OCI-M1 (cell line): ENCODE data around the gene OR5K1.

Experiments
- DNase-seq: peaks from one replicate; lab custom pipeline; 2025; lab: John Stamatoyannopoulos, UW

The OR5K1 gene

GRCh38 chr3:98462901-98463300, at the start of gene OR5K1:
TSS of gene OR5K1 (plus strand) at chr3:98463201. CDS start at chr3:98469577, 6,376 bp downstream.
- no peak for DNase-seq

DNA sequence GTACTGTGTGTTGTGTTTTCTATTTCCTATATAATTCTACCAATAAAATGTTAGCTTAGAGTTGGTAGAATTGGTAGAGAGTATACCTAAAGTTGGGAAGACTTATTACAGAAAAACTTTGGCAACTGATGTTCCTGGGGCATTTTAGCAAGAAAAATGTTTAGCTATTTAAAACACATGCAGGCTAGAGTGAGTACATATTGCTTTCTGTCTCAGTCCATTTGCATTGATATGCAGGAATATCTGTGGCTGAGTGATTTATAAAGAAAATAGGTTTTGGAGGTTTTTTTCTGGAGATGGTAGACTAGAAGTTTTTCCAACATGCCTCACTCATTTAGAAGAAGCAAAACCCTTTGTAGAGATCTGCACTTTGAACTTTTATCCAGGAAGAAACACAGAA, 30.4 kb upstream of the OR5K1 start:
- DNase-seq = no peak

DNA sequence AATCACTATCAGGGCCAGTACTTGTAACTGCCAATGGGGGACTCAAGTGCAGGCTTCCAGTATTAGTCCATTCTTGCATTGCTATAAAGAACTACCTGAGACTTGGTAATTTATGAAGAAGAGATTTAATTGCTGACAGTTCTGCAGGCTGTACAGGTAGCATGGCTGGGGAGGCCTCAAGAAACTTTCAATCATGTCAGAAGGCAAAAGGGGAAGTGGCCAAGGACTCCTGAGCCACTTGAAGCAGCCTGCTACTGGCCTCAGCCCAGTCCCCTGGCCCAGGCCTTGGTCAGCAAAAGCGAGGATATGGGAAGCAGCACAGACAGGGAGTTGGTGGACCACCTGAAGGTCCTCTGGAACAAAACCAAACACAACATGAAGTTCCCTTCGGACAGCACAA, 29.2 kb upstream of the OR5K1 start:
- peak; percentile 42 for DNase-seq

GRCh38 chr3:98434412-98434811, 28.6 kb upstream of the OR5K1 start:
- DNase-seq = no peak

GRCh38 chr3:98440283-98440682, 22.7 kb upstream of the OR5K1 start:
- DNase-seq = no peak

GRCh38 chr3:98445949-98446406, 17.0 kb upstream of the OR5K1 start:
- DNase-seq = no peak

GRCh38 chr3:98449606-98450193, 13.3 kb upstream of the OR5K1 start:
- no peak for DNase-seq

DNA sequence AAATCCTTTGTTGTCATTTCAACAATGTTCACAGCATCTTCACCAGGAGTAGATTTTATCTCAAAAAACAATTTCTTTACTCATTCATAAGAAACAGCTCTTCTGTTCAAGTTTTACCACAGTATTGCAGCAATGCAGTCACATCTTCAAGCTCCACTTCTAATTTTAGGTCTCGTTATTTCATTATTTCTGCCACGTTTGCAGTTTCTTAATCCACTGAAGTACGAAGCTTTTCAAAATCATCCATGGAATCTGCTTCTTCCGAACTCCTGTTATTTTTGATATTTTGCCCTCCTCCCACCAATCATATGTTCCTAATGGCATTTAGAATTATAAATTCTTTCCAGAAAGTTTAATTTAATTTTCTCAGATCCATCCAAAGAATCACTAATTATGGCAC, 12.6 kb upstream of the OR5K1 start:
- DNase-seq = no peak

DNA sequence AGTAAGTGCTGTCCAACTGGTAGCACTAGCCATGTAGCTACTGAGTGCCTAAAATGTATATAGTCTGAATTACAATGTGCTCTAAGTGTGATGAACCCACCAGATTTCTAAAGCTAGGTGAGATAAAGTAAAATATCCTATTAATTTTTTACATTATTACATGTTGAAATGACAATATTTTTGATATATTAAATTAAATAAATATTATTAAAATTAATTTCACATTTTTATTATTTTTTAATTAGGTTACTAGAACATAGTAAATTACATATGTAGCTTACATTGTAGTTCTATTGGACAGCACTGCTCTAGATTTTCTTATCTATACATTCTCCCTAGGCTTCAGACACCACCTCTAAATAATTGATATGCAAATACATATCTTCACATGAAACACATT, 9.2 kb upstream of the OR5K1 start:
- no peak for DNase-seq

GRCh38 chr3:98454929-98455328, 8.1 kb upstream of the OR5K1 start:
- DNase-seq = no peak

DNA sequence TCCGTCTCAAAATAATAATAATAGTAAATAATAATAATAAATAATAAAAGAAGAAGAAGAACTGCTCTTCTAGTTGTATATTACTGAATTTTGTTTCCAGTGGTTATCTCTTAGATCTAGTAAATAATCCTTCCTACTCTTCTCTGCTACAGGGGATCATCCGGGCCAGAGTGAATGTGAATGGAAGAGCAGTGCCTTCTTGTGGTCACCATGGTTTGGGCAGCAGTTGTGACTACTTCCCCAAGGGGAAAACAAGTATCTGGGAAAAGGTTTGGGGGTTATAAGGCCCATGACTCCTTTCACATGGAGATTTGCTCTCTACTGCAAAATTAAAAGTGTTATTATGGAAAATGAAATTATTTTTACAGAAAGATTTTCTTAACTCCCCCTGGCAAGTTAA, 5.5 kb upstream of the OR5K1 start:
- DNase-seq = no peak

- DNase-seq = no peak
Measured at GRCh38 chr3:98460220-98460619, 2.8 kb upstream of the OR5K1 start.

DNA sequence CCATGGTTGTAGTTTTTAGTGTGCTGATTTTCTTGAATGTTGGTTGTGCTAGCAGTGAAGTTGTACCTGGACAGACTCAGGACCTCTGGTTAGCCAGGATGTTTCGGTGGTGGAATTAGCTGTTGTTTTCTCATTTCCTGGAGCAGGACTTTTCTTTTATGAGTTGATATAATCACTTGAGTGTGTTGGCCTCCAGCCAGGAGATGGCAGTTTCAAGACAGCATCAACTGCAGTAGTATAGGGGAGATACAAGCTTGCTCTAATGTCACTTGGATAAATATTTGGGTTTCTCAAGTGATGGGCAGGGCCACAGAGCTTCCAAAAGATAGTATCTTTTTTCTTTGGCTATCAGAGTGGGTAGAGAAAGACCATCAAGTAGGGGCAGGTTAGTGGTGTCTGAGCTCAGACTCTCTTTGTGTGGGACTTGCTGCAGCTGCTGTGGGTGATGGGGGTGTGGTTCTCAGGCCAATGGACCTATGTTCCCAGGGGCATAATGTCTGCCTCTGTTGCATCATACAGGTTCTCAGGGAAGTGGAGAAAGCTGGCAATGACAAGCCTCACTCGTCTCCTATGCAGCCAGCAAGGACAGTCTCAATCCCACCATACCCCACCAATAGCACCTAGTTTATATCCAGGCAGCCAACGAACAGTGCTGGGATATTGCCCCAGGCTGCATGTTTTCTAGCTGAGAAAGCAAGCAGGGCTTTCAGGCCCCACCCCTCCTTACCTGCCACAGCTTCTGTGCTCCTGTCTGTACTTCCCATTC, 19.9 kb downstream of the OR5K1 start:
- DNase-seq = peak; percentile 15

DNA sequence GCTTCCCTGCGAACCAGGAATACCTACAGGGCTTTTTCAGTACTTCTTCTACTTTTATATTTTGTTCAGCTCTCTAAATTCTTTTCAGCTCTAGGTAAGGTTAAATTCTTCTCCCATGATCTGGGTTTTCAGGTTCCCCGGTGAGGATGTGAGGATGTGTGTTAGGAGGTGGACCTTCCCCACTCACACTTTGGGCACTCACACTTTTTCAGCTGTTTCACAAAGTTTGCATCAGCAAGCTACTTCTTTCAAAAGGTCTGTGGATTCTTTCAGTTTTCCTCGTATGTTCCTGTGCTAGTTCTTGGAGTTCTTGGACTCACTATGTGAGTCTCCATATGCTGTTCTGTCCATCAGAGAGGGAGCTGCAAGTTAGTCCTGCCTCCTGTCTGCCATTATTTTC, 20.6 kb downstream of the OR5K1 start:
- peak; percentile 20 for DNase-seq

DNA sequence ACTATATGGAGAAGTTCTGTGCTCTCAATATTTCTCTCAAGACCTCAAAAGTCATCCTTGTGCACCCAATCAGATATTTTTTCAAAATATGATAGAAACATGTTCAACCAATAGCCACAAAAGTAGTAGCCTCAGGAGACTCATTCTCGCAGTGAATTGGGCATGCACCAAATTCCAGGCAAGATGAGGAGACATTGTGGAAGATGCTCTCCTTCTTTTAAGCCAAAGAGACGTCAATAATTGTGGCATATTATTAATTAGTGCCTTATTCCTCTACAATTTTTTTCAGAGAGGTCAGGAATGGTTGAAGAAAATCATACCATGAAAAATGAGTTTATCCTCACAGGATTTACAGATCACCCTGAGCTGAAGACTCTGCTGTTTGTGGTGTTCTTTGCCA, 34.4 kb downstream of the OR5K1 start, which contains the start of gene OR5K2:
Gene OR5K2 (plus strand): TSS at position 301 of the 400 bp plus-strand sequence. CDS start 0 bp downstream, at position 301.
- no peak for DNase-seq

DNA sequence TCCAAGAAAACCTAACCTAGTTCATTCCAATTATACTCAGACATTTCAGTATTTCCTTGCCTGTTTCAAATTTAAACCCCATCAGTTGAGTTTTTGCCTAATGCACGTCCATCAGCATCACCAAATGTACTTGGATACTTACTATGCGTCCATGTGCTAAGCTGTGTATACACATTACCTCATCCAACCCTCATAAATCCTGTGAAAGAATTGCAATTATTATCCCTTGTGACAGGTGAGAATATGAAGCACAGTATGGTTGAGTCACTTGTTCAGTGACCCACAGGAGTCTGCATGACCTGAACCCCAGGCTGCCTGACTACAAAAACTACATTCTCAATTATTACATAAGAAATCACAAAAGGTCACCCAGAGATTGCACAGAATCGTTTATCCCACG, 37.0 kb downstream of the OR5K1 start:
- DNase-seq = no peak

- no peak for DNase-seq
Measured at GRCh38 chr3:98501270-98501669, 38.3 kb downstream of the OR5K1 start.

- DNase-seq = no peak
Measured at GRCh38 chr3:98501863-98502576, 39.0 kb downstream of the OR5K1 start.

- no peak for DNase-seq
Measured at GRCh38 chr3:98504539-98504938, 41.5 kb downstream of the OR5K1 start.

- DNase-seq = no peak
Measured at GRCh38 chr3:98508582-98508981, 45.6 kb downstream of the OR5K1 start.

DNA sequence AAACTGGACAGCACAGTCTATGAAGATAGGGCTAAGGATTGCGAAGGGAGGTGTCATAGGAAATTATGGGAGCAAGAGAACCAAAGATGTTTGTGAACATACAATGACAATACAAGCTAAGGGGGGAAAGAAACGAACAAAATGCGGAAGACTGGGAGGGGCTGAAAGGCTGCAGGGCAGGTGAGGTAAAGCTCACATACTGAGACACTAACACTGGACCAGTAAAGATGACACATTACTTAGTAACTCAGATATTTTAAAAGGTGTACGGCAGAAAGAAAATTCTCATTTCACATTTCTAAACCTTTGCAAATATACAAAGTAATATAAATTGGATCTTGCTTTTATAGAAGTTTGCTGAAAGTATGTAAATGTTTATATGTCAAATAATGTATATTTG, 49.6 kb downstream of the OR5K1 start:
- no peak for DNase-seq

- no peak for DNase-seq
Measured at GRCh38 chr3:98513091-98513511, 50.1 kb downstream of the OR5K1 start.

DNA sequence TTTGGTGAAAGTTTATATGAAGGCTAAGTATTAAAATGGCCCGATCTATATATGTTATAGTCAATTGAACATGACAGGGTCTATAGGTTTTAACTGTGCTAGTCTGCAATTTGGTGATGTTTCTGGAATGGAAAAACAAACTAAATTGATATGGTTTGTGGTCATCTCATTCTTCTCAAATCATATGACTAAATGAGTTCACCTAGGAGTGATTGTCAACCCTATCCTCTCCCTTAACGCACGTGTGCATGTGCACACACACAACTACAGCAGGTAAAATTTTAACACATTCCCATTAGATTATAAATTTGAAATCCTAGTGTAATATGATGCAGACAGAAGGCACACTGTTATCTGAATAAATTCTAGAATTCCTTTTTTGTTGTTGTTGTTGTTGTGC, 50.7 kb downstream of the OR5K1 start:
- no peak for DNase-seq
